Psoas muscle (tissue), 8 donors: Measurements from ENCODE around the gene NOC2L. TPM values are rescaled to one million over a fixed set of nuclear protein-coding genes. Genes with fewer than 3 reads are reported as not detected.

Experiments used
- ATAC-seq, 4 donors: fragments of 200-7000 bp; cut with Tn5 transposase; one replicate each; pipeline ENCODE4 v1.9.1; 2020; ENCODE audit warnings: moderate library complexity in 3 of 4, mild to moderate bottlenecking in 2 of 4
- DNase-seq, 2 donors: peaks; one replicate each; pipeline ENCODE4 v3.0.0-alpha.2; 2020
- H3K27ac ChIP-seq: fragments of 200-600 bp; one replicate; pipeline ENCODE4 v1.8.0; 2022
- H3K27me3 ChIP-seq, 3 donors: fragments of 200-600 bp in 1 of 3; one replicate each; pipeline versions ENCODE4 v1.6.1 to v1.8.0; 2013 to 2022; ENCODE audit warnings: low read length in 2 of 3, mild to moderate bottlenecking in 2 of 3, moderate library complexity in 1 of 3; ENCODE audit not compliant: insufficient read depth in 3 of 3
- H3K36me3 ChIP-seq, 2 donors: fragments of 200-600 bp in 1 of 2; one replicate each; pipeline versions ENCODE4 v1.6.1 to v1.8.0; 2013 to 2022; ENCODE audit warnings: low read depth in 1 of 2, mild to moderate bottlenecking in 1 of 2, moderate library complexity in 1 of 2; ENCODE audit not compliant: insufficient read depth in 1 of 2
- H3K4me1 ChIP-seq: fragments of 200-600 bp; one replicate; pipeline ENCODE4 v1.8.0; 2022
- H3K4me3 ChIP-seq: fragments of 200-600 bp; one replicate; pipeline ENCODE4 v1.8.0; 2022; ENCODE audit warnings: mild to moderate bottlenecking
- H3K9me3 ChIP-seq: fragments of 200-600 bp; one replicate; pipeline ENCODE4 v1.8.0; 2022
- CTCF ChIP-seq: fragments of 200-600 bp; IDR thresholded peaks from one replicate; pipeline ENCODE4 v1.8.0; 2022; ENCODE audit warnings: antibody characterized with exemption
- WGBS, 3 donors: extraction: QIAGEN DNeasy Blood & Tissue Kit; methylation state at CpG; one replicate each; pipeline versions ENCODE4 v1.1.6 to v1.1.7; 2013; 5-methylcytosine and 5-hydroxymethylcytosine counted together
- intact Hi-C, 2 donors: fragments of 100-400 bp; cut with DNase I; formaldehyde crosslinking; loops; one replicate each; pipeline versions ENCODE4 v1.11.0 to v1.14.2; 2022
- polyA plus RNA-seq, 3 donors: library from polyadenylated mRNA; stranded (reverse); fragments of 200-250 nt; gene quantifications; one replicate each; pipeline ENCODE4 v1.2.3, GENCODE V29; 2013
- total RNA-seq, 4 donors: library from RNA; stranded (reverse); fragmentation: NEBNext Ultra II Directional in 2 of 4; extraction: Animal tissue kit (Norgen Biotek cat#: 25700) in 2 of 4; gene quantifications; one replicate each; pipeline versions ENCODE4 v1.2.1 to v1.2.4, GENCODE V29; 2021 to 2023
- donor health status: healthy with polysubstance abuse.
- donor health status: DM: no; HTN: no; CAD: no; lungs with moderate emphysema.
- donor health status: Bipolar disorder and iron deficiency.
- donor health status: healthy.
- donor health status: DM: yes; HTN: yes; CAD: no.
- donor health status: DM: no; HTN: no; CAD: no.
- donor health status: DM: no; HTN: no; CAD: no.
- donor health status: DM: yes; HTN: yes; CAD: no.

The NOC2L gene
- total and polyA plus RNA-seq, 7 donors, result 61.4 to 106 (median 85.3) TPM

- WGBS, 3 donors, result 23 to 46% (median 37%) methylated on average over 18 to 21 of the region's 21 CpGs
- Histone ChIP-seq H3K27ac (peak overlapping the region; percentile 93), H3K4me3 (peak overlapping the region; percentile 53), H3K36me3 (no peaks in the 10 kb centered on the region), H3K9me3 (no peaks in the 10 kb centered on the region), H3K4me1 (peaks cover 40% of the 10 kb centered on the region), H3K27me3 (no peaks in the 10 kb centered on the region)
- intact Hi-C loops, result loop anchor here in 1 of 2 donors (5.0 kb wide), 1 partner anchor 311 kb away; no protein-coding TSS in a partner anchor
- ATAC-seq (peak; percentile 23 to 29 (median 26)), DNase-seq (peak; percentile 50 to 73)
- no peak for TF ChIP-seq CTCF
Measured at GRCh38 chr1:981491-981954, 22.5 kb upstream of the NOC2L start.

- Histone ChIP-seq H3K27ac (peak overlapping the region; percentile 93), H3K27me3 (no peaks in the 10 kb centered on the region), H3K4me1 (peaks cover 40% of the 10 kb centered on the region), H3K9me3 (no peaks in the 10 kb centered on the region), H3K4me3 (peak overlapping the region; percentile 53), H3K36me3 (no peaks in the 10 kb centered on the region)
- no peak for TF ChIP-seq CTCF
- WGBS, 3 donors, result 23 to 25% (median 25%) methylated on average over 35 of the region's 35 CpGs
- DNase-seq (peak; percentile 83 to 97), ATAC-seq (peak; percentile 73 to 80 (median 74))
- intact Hi-C loops, result loop anchor here in 1 of 2 donors (5.0 kb wide), 1 partner anchor 312 kb away; no protein-coding TSS in a partner anchor
Measured at GRCh38 chr1:980602-981395, 21.7 kb upstream of the NOC2L start.

GRCh38 chr1:980137-980571 lies 21.1 kb upstream of the NOC2L start:
- ATAC-seq (peak; percentile 2 to 23 (median 12)), DNase-seq (peak; percentile 28 to 79)
- Histone ChIP-seq H3K9me3 (no peaks in the 10 kb centered on the region), H3K4me1 (peaks cover 40% of the 10 kb centered on the region), H3K27me3 (no peaks in the 10 kb centered on the region), H3K27ac (peak overlapping the region; percentile 93), H3K4me3 (peak overlapping the region; percentile 53), H3K36me3 (no peaks in the 10 kb centered on the region)
- intact Hi-C loops, result loop anchor here in 1 of 2 donors (5.0 kb wide), 1 partner anchor 312 kb away; no protein-coding TSS in a partner anchor
- TF ChIP-seq CTCF, result no peak
- WGBS, 3 donors, result 31 to 42% (median 32%) methylated on average over 12 to 13 of the region's 13 CpGs

DNA sequence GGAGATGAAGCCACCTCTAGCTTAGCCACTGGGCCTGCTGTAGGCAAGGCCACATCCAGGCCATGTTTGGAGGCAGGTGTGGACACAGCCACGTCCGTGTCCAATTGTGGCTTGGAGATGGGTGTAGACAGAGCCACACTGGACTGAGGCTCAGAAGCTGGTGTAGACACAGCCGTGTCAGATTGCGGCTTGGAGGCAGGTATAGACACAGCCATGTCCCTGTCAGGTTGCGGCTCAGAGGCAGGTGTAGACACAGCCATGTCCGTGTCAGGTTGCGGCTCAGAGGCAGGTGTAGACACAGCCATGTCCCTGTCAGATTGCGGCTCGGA lies 20.7 kb upstream of the NOC2L start:
- WGBS, 3 donors, result 43 to 55% (median 45%) methylated on average over 9 of the region's 9 CpGs

More for the DNA sequence above, 20.7 kb upstream of the NOC2L start:
- Histone ChIP-seq H3K9me3 (no peaks in the 10 kb centered on the region), H3K27me3 (no peaks in the 10 kb centered on the region), H3K4me3 (peak overlapping the region; percentile 53), H3K27ac (peak overlapping the region; percentile 93), H3K36me3 (no peaks in the 10 kb centered on the region), H3K4me1 (peaks cover 40% of the 10 kb centered on the region)
- peak in 1 of 2 donors; percentile 56 for DNase-seq
- ATAC-seq, result no peak
- no peak for TF ChIP-seq CTCF
- intact Hi-C loops, result loop anchor here in 1 of 2 donors (5.0 kb wide), 2 partner anchors 77 to 313 kb away; no protein-coding TSS in a partner anchor
